Measurements from ENCODE around the gene FOSL1. TPM values are rescaled to one million over a fixed set of nuclear protein-coding genes. Genes with fewer than 3 reads are reported as not detected.

Gene FOSL1
- total RNA-seq, 1 experiment from 2014 or later: 186 TPM

DNA sequence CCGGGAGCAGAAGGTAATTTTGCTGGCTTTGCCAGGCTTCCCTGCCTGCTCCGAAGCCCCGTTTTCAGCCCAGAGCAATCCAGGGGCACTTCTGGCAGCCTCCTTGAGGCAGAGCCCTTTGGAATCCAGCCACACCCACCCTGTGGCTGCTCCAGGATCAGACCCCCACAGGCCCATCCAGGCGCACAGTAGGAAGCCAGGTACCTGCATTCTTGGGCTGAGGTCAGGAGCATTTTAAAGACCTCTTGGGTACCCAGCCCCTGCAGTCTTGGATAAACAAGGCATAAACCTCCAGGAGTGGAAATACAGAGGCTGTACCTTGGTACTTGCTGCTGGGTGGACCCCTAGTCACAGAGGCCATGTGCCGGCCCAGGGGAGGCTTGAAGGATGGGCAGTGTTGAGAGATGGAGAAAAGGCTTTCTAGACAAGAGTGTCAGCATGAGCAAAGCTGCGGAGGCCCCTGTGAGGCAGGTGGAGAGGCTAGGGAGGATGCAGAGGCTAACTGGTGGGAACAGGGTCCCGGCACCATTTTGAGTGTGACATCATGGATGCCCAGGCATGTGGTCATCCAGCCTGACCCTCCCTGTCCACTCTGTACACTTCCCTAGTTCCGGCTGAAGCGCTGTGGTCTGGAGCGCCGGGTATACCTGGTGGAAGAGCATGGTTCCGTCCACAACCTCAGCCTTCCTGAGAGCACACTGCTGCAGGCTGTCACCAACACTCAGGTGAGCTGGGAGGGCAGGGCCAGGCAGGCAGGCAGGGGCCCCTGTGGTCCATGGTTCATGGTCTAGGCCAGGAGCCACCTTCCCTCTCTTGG lies 36.1 kb downstream of the FOSL1 start:
- Histone ChIP-seq H3K27me3 (ENCODE audit: control insufficient read depth, insufficient read depth, low read length) (no peaks in the 10 kb centered on the region), H3K4me1 (ENCODE audit: control insufficient read depth, insufficient read depth, low read length) (peaks cover 30% of the 10 kb centered on the region), H3K4me3 (ENCODE audit: low read depth in 2 of 2, low read length in 2 of 2) (no peak overlapping the region), H3K9me3 (ENCODE audit: control insufficient read depth, insufficient read depth, low read depth, low read length) (no peaks in the 10 kb centered on the region), H3K27ac (ENCODE audit: low read length) (no peak overlapping the region), H3K36me3 (ENCODE audit: control insufficient read depth, insufficient read depth, low read length) (peaks cover 2% of the 10 kb centered on the region)
- ATAC-seq (no peak), DNase-seq (ENCODE audit: low read depth, low spot score) (no peak)
- in situ Hi-C loops (cut with HindIII; ENCODE audit: low pct_unique_long_range_greater_than_20kb, low sequenced_read_pairs) (no loop called here), intact Hi-C loops (cut with micrococcal nuclease; ENCODE audit: unreplicated experiment) (no loop called here)
- ChIA-PET CTCF (no interaction called here), POLR2A (no interaction called here)
- TF ChIP-seq SIN3A (IDR thresholded peaks at IDR 0.05; ENCODE audit: borderline replicate concordance, insufficient read depth, low read depth, low read length) (no peak), POLR2AphosphoS5 (IDR thresholded peaks at IDR 0.05; ENCODE audit: low read depth, low read length) (peak; percentile 22; the same call in 1 of the 2 replicates), TCF7L2 (IDR thresholded peaks at IDR 0.05; ENCODE audit: low read depth, low read length) (no peak)
- TF ChIP-seq, protein P1, sequence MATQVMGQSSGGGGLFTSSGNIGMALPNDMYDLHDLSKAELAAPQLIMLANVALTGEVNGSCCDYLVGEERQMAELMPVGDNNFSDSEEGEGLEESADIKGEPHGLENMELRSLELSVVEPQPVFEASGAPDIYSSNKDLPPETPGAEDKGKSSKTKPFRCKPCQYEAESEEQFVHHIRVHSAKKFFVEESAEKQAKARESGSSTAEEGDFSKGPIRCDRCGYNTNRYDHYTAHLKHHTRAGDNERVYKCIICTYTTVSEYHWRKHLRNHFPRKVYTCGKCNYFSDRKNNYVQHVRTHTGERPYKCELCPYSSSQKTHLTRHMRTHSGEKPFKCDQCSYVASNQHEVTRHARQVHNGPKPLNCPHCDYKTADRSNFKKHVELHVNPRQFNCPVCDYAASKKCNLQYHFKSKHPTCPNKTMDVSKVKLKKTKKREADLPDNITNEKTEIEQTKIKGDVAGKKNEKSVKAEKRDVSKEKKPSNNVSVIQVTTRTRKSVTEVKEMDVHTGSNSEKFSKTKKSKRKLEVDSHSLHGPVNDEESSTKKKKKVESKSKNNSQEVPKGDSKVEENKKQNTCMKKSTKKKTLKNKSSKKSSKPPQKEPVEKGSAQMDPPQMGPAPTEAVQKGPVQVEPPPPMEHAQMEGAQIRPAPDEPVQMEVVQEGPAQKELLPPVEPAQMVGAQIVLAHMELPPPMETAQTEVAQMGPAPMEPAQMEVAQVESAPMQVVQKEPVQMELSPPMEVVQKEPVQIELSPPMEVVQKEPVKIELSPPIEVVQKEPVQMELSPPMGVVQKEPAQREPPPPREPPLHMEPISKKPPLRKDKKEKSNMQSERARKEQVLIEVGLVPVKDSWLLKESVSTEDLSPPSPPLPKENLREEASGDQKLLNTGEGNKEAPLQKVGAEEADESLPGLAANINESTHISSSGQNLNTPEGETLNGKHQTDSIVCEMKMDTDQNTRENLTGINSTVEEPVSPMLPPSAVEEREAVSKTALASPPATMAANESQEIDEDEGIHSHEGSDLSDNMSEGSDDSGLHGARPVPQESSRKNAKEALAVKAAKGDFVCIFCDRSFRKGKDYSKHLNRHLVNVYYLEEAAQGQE (IDR thresholded peaks at IDR 0.05; ENCODE audit: insufficient read depth in 1 of 2, low read depth in 2 of 2, low read length in 1 of 2): no peak
- TF ChIP-seq, protein P2, sequence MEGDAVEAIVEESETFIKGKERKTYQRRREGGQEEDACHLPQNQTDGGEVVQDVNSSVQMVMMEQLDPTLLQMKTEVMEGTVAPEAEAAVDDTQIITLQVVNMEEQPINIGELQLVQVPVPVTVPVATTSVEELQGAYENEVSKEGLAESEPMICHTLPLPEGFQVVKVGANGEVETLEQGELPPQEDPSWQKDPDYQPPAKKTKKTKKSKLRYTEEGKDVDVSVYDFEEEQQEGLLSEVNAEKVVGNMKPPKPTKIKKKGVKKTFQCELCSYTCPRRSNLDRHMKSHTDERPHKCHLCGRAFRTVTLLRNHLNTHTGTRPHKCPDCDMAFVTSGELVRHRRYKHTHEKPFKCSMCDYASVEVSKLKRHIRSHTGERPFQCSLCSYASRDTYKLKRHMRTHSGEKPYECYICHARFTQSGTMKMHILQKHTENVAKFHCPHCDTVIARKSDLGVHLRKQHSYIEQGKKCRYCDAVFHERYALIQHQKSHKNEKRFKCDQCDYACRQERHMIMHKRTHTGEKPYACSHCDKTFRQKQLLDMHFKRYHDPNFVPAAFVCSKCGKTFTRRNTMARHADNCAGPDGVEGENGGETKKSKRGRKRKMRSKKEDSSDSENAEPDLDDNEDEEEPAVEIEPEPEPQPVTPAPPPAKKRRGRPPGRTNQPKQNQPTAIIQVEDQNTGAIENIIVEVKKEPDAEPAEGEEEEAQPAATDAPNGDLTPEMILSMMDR (IDR thresholded peaks at IDR 0.05): no peak
- BruUV-seq (replicated peaks): no TSS peak

DNA sequence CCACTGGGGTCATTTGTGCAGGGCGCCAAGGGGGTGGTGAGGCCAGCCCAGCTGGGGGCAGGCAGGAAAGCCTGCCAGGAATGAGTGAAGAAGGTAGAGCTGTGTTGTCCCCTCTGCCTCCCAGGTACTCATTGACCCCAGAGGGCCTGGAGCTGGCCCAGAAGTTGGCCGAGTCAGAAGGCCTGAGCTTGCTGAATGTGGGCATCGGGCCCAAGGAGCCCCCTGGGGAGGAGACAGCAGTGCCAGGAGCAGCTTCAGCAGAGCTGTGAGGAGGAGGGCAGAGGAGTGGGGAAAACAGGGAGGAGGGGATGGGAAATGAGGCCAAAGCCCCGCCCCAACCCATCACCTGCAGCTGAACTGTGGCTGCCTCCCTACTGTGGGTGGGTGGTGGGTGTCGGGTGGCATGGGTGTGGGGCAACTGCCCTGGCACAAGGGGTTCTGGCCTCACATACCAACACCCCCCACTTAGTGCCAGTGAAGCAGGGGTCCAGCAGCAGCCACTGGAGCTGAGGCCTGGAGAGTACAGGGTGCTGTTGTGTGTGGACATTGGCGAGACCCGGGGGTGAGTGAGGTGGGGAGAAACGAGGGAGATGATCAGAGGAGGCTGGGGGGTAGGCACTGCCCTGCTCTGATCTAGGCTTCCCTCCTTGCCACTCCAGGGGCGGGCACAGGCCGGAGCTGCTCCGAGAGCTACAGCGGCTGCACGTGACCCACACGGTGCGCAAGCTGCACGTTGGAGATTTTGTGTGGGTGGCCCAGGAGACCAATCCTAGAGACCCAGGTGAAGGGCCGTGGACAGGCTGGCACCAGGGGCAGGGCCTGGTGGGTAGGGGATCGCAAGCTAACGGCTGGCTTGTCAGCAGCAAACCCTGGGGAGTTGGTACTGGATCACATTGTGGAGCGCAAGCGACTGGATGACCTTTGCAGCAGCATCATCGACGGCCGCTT lies 37.0 kb downstream of the FOSL1 start:
- ChIA-PET POLR2A (interaction anchor here (0.6 kb wide), 1 partner anchor 28 kb away, joined by 3 read pairs; the partner anchor contains the start of gene CCDC85B), CTCF (no interaction called here)
- Histone ChIP-seq H3K4me3 (ENCODE audit: low read depth in 2 of 2, low read length in 2 of 2) (no peak overlapping the region), H3K4me1 (ENCODE audit: control insufficient read depth, insufficient read depth, low read length) (peaks cover 28% of the 10 kb centered on the region), H3K27me3 (ENCODE audit: control insufficient read depth, insufficient read depth, low read length) (no peaks in the 10 kb centered on the region), H3K36me3 (ENCODE audit: control insufficient read depth, insufficient read depth, low read length) (peaks cover 2% of the 10 kb centered on the region), H3K9me3 (ENCODE audit: control insufficient read depth, insufficient read depth, low read depth, low read length) (no peaks in the 10 kb centered on the region), H3K27ac (ENCODE audit: low read length) (no peak overlapping the region)
- in situ Hi-C loops (cut with HindIII; ENCODE audit: low pct_unique_long_range_greater_than_20kb, low sequenced_read_pairs) (no loop called here), intact Hi-C loops (cut with micrococcal nuclease; ENCODE audit: unreplicated experiment) (no loop called here)
- DNase-seq (ENCODE audit: low read depth, low spot score): no peak
- no peak for ATAC-seq
- TF ChIP-seq POLR2AphosphoS5 (IDR thresholded peaks at IDR 0.05; ENCODE audit: low read depth, low read length) (0 out of 2 replicates have a peak, but pooled peaks have one; percentile 18), TCF7L2 (IDR thresholded peaks at IDR 0.05; ENCODE audit: low read depth, low read length) (no peak)
- BruUV-seq (replicated peaks): no TSS peak
